HG03066 (cell line): ENCODE measurements around the gene TTLL12.
"Not testable (repeated sequence)": the region's sequence is repeated elsewhere in the genome, so short reads cannot be mapped to it uniquely, and the experiment has no call there.

ENCODE experiments used
- ATAC-seq: cut with Tn5 transposase; IDR thresholded peaks from one replicate; pipeline ENCODE4 v1.9.1; 2021; ENCODE audit warnings: low read depth; ENCODE audit not compliant: unreplicated experiment

The TTLL12 gene

DNA sequence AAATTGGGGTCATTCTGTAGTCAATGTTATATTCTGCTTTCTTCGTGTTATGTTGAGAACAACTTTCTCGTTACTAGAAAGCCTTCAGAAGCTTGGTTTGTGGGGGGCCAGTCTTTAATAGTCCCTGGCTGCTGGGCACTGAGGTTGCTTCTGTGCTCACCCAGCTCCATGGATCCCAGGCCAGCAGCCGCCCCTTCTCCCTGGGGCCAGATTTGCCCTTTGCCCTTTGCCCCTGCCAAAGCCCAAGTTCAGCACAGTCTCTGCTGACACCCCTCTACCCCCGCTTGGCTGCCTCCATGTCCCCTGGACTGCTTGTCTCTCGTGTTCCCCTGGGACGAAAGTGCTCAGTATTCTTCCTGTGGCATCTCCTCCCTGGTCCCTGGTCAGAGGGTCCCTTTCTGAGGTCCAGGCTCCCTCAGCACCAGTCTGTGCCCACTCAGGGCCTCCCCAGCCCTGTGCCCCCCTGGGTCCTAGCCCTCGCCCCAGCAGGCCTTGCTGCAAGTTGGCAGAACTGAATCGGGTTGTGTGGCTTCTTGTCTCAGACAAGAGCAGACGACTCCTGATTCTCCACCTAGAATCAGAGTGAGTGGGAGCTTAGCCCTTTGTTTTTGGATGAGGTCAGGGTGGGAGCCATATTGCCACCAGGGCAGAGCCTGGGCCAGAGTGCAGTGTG lies 28.9 kb downstream of the TTLL12 start:
- ATAC-seq, result no peak

DNA sequence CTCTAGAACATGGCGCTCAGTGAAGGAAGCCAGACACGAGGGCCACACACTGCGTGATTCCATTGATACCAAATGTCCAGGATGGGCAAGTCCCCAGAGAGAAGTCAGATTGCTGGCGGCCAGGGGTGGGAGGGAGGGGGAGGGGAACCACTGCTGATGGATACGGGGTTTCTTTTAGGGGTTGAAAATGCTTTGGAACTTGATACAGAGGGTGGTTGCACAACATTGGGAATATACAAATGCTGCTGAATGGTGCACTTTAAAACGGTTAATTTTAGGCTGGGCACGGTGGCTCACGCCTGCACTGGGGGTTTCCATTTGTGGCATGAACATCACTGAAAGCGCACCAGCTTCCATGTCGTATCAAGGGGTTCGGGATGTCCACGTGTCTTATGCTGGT lies 30.5 kb downstream of the TTLL12 start:
- no peak for ATAC-seq

DNA sequence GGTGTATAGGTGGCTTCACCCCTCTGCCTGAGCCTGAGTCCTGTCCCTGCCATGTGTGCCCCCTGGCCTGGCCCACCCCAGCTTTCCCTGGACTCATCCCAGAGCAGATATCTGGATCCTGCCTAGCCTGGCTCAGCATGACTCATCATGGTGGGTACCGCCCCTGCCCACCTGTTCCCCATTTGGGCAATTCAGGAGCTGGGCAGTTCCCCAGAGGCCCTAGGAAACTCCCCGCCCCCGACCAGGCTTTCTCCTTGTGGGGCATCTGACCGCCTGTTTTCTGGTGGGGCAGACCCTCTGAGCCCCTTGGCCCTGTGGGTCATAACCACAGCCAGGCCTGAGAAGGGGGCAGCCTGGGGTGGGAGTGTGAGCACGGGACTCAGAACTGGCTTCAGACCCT lies 31.1 kb downstream of the TTLL12 start:
- no peak for ATAC-seq

DNA sequence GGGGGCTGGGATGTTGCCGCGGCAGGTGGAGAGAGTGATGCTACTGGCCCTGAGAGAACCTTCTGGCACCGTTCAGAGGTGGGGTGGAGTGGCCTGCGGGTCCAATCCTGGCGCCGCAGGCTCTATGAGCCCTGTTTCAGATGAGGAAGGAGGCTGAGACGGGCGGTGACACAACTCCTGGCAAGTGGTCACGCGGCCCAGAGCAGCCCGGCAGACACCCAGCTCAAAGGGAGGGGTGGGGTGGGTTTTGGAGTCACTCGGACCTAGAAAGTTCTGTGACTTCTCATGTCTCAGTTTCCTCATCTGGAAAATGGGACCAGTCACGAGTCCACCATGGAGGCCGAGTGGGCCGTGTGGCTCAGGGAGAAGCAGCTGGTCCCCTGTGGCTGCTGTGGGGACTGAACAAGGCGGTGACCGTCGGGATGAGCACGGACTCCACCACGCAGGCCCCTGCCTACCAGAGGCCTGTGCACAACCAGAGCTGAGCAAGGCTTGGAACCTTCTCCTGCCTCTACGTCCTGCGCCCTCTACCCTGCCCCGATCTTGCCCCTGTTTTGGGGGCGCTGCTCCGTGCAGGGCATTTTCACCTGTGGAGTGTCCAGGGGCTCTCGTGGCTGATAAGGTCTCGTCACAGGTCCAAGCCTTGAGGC lies 31.9 kb downstream of the TTLL12 start:
- no peak for ATAC-seq

DNA sequence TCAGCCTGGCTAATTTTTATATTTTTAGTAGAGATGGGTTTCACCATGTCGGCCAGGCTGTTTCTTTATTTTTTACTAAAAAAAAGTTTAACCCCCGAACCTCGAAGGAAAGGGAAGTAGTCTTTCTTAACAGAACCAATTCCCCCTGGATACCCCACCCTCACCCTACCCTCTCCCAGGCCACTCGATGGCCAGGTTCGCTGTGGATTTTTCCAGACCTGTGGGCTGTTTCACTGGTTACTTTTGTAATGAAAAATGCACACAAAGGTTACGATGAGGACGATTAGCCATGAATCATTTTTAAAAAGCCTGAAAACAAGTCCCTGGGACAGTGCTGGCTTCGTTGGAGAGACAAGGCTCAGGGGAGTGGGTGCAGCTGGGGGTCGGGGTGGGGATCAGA lies 33.0 kb downstream of the TTLL12 start:
- no peak for ATAC-seq

DNA sequence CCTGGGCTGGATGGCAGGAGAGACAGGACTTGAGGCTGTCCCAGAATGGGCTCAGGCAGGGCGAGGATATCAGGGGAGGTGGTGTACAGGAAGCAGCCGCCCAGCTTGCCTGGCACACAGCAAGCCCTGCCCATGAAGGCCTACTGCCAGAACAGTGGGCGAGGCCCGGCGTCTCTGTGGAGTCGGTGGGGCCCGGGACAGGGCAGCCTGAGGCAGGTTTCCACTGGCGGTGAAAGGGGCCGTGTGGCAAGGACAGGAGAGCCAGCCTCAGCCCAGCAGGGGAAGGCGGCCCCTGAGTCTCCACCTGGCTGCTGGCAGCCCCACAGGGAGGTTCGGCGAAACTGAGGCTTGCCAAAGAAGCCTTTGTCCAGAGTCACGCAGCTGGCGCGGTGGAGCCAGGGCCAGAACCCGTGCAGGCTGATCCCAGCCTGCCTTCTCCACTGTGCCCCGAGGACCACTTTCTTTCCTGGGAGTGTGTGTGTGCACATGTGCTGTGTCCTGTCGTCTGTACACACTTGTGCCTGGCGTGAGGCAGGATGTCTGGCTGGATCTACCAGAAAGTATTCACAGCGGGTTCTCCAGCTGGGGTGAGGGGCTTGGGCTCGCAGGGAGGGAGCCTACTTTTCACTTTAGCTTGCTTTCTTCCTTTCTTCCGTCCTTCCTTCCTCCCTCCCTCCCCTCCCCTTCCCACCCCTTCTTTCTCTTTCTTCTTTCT lies 34.4 kb downstream of the TTLL12 start:
- ATAC-seq, result no peak

DNA sequence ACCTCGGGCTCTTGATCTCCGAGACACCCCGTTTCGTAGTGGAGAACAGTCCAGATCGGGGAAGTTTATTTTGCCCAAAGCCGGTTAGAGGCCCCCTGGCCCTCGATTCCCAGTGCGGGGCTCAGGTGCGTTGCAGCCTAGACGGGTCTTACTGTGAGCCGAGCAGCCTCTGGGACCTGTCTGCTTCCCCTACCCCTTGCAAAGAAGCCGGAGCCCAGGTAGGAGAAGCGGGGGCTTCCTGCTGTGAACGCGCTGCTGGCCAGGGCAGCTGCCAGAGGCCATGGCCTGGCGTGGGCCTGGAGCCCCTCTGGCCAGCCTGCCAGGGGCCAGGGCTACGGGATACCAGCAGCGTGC lies 35.0 kb downstream of the TTLL12 start:
- ATAC-seq, result no peak

DNA sequence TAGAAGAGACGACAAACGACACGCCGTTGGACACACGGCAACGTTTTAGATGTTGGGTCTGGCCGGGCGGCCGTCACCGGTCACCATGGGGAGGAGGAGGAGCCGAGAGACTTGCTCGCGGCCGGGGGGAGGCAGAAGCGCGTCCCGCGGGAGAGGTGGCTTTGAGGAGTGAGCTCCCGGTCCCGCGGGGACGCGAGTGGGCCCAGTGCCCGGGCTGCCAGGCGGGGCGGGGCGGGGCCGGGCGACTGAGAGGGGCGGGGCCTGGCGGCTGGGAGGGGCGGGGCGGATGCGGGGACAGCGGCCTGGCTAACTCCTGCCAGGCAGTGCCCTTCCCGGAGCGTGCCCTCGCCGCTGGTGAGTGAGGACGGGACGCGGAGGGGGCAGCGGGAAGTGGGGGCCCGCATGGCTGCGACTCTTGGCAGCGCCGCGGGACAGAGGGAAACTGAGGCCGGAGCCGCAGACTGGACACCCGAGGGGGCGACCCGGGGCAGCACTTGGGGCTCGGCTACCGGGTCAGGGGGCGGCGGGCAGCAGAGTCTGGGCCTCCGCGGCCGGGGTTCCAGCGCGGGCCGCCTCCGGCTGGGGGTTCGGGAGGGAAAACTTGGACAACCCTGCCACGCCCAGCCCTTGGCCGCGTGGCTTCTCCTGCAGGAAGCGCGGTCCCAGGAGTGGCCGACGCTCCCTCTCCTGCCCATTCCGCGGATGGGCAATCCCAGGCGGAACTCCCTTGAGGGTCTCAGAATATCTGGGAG lies 35.5 kb downstream of the TTLL12 start, which contains the start of gene TSPO:
Gene TSPO, plus strand, starts transcription at position 309 of the 752 bp plus-strand sequence. CDS start 7,680 bp downstream, outside the sequence.
- no peak for ATAC-seq

DNA sequence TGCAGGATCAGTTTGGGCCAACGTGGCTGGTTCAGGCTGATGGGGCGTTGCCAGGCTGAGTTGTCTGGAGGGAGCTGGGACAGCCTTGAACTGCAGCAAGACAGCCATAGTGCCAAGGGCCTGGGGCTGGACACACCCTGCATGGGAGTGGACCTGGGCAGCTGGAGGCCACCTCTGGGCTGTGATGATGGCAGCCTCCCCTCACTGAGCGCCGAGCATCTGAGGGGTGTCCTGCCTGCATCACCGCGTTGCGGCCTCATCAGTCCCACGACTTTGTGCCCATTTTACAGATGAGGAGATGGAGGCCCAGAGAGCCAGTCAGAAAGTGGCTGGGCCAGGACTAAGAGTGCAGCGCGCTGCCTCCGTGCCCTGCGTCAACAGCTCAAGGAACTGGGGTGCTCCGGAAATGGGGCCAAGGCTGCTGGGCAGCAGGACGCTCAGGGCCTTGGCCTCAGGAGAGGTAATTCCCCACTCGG lies 36.2 kb downstream of the TTLL12 start:
- no peak for ATAC-seq

DNA sequence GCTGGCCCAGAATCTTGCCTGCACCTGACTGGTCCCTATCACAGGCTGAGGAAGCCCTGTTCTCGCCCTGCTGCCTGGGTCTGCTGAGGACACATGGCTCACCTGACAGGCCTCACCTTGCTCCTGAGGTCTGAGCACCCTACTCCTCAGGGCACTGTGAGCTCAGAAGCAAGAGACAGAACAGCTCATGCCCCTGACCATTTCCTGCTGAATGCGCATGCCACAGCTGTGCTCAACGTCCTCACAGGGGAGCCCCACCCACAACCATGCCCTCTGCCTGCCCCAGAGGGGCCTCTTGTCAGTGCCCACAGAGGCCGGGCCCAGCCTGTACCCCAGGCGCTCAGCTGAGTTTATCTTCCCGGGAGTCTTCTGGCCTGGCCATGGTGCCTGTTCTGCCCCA lies 38.4 kb downstream of the TTLL12 start:
- no peak for ATAC-seq

DNA sequence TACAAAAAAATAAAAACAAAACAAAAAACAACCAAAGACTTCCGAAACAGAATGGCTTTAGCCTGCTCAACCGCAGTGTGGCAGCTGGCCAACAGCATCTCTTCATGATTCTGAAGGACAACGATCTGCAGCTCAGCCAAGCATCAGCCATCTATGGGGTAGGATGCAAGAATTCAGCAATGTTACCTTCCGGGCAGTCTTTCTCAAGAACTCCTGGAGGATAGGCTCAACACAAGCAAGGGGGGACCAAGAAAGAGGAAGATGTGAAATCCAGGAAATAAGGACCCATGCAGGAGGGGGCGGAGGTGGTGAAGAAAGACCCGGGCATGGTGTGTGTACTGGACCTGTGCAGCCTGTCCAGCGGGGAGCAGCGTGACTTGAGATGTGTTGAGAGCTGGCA lies 39.1 kb downstream of the TTLL12 start:
- no peak for ATAC-seq

DNA sequence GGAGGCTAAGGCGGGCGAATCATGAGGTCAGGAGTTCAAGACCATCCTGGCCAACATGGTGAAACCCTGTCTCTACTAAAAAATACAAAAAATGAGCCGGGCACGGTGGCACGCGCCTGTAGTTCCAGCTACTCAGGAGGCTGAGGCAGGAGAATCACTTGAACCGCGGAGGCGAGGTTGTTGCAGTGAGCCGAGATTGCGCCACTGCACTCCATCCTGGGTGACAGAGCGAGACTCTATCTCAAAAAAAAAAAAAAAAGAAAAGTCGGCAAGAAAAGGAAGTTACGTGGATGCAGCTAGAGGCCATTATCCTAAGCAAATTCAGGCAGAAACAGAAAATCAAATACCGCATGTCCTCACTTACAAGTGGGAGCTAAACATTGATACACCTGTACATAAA lies 40.6 kb downstream of the TTLL12 start:
- ATAC-seq, result not testable (repeated sequence)

DNA sequence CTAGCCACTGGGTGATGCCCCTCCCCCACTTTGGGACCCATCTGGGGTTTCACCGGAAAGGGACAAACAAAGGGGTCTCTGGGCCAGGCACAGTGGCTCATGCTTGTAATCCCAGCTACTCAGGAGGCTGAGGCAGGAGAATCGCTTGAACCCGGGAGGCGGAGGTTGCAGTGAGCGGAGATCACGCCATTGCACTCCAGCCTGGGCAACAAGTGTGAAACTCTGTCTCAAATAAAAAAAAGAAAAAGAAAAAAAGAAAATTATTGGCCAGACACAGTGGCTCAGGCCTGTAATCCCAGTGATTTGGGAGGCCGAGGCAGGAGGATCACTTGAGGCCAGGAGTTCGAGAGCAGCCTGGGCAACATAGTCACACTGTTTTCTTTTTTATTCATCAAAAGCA lies 41.6 kb downstream of the TTLL12 start:
- not testable (repeated sequence) for ATAC-seq

DNA sequence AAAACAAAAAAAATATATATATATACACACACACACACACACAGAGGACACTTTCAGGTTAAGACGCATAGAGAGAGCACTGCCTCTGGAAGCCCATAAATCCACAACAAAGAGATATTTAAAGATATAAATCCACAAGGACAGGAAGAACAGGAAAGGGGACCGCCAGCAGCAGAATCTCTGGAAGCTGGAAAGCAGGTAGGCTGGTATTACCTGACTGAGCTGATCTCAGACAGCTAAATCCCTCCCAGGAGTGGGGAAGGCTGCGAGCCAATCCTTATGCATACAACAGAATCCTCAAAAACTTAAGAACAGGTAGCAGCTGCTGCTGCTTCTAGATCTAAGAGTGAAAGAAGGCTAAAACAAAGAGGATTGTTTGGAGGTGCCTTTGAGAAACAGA lies 42.0 kb downstream of the TTLL12 start:
- ATAC-seq, result no peak

DNA sequence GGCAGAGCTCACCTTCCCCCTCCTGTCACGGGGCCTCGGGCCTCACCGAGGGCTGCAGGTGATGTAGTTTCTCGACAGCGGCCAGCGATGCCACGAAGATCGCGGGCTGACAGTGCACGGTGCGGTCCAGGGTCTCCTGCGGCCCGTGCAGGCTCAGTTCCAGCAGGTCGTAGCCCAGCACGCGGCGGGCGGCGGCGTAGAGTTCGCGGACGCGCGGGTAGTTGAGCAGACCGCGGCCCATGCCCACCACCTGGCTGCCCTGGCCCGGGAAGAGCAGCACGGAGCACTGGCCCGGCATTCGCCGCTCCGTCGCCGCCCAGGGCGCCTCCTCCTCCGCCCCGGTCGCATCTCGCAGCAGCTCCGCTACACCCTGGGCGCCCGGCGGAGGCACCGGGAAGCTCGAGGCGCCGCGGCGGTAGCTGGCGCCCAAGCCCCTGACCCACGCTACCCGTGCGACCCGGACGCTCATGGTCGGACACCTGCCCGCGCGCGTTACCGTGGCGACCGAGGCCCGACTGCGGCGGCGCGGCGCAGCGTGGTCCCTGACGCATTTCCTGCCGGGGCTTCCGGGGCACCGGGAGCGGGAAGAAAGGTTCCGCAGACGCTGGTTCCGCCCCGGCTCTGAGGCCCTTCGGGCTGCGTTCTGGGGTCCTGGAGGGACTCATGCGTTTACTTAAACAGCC lies 43.9 kb downstream of the TTLL12 start, which contains the start of gene MCAT:
Gene MCAT, minus strand, starts transcription at position 519 of the 683 bp plus-strand sequence. Its CDS starts 50 bp downstream, at position 469.
- peak; percentile 69 for ATAC-seq

DNA sequence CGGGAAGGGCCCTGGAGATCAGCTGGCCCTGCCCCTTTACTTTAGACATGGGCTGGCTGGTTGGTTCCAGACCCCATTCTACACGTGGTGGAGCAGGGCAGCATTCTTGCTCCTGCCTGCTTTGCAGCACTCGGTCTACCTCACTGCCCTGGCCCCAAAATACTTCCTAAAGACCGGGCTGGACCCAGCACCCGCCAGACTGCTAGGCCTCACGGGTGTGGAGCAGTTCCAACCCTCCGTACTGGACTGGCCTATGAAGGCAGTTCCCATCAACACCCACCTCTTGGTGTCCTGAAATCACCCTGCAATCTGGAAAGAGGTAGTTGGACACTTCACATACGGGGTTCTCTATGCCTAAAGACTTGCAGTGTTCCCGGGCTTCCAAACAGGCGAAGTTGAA lies 50.1 kb downstream of the TTLL12 start:
- no peak for ATAC-seq

DNA sequence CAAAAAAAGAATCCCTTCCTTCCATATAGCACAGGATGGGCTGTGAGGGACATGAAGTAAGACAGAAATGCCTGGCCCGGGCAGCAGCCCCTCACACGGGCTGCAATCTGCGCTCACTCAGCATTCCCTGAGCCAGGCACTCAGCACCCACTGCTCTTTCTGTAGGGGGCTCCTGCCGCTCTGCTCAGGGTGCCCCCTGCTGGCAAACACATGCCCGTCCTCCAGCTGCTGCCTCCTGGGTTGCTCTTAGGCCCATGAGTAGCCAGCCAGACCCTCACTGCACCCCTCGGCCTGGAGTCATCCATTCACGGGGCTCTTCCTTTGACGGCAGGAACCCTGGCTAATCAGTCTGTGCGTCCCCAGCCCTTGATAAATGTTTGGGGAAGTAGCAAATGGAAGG lies 50.7 kb downstream of the TTLL12 start:
- ATAC-seq, result no peak

DNA sequence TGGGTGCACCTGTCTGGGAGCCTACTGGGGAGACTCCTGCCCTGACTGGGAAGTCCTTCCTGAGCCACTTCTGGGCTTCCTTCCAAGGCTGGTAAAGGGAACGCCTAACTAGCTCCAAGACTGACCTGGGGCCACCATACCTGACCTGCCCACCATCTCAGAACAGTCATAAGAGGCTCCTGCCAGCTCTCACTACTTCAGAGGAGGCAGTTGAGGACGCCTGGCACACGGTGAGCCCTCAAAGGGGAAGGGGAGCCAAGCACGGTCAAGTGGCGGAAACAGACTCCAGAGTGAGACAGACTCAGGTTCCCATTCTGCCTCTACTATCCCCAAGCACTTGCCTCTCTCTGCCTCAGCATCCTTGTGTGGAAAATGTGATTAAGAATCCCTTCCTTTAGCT lies 51.4 kb downstream of the TTLL12 start:
- no peak for ATAC-seq

DNA sequence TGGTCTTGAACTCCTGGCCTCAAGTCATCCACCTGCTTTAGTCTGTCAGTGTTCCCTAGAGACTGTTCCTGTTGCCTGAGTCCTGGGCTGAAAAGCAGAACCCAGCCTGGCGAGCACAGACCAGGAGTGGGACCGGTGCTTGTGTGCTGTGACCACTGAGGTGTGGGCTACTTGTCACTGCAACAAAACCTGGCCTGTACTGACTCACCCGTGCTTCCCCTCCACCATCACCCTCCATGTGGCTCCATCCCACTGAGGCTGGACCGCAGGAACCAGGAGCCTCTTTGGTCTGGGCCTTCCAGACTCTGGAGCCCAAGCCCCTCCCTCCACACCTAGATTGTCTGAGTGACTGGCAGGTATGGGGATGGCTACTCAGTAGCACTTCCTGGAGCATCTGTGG lies 52.4 kb downstream of the TTLL12 start:
- no peak for ATAC-seq

DNA sequence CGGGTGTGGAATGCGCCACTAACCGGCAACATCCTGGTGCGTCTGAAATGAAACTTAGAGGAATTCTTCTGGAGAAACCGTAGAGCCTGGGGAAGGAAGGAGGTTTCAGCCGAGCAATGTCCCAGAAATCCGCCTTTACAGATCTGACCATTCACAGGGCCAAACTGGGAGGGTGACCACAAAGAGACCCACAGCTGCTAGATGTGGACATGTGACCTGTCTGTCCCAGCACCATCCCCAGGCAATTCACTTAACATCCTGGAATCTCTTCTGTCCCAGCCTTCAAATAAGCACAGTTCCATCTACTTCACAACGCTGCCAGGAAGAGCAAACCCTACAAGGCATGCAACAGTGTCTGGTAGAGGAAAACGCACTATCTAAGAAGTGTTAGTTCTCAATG lies 53.5 kb downstream of the TTLL12 start:
- no peak for ATAC-seq
